ENCODE data around the gene SLC9A9.

DNA sequence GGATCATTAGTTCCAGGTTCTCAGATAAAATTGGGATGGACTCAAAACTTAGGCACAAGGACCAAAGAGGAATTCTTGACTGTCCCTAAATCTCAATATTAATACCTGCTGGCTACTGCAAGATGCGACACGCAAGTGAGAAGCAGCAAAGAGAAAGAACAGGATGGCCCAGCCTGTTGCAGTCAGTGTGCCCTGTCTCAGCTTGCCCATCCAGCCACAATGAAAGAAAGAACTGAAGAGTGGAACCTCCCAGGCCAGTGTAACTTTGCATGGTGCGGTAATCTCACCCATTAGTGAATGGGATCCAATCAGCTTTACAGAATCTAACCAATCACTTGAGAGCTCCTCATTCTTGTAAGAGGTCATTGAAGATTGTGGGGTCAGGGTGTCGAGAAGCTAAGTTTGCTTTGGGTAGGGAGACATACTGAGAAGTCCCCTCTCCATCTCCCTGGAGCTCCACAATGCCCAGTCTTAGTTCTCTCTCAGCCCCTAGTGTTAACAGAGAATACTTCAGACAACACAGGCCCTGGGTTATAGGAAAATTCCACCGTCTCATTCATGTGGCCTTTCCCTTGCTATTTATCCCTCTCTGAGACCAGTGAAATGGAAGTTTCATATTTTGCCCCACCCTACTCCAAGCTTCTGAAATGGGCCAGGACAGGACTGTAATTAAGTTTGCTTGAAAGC lies 3.2 kb upstream of the SLC9A9 start:
- TF ChIP-seq POLR2AphosphoS5 (IDR thresholded peaks at IDR 0.05) (no peak), POLR2A (IDR thresholded peaks at IDR 0.05) (no peak), CTCF (IDR thresholded peaks at IDR 0.05) (no peak), EP300 (IDR thresholded peaks at IDR 0.05; ENCODE audit: low read depth) (no peak)

Measured in transverse colon (tissue), 4 donors.